Gastrocnemius medialis (tissue), 4 donors: ENCODE data around the gene IGFALS.

Experiments
- POLR2A ChIP-seq, 2 donors: fragments of 450-650 bp; IDR thresholded peaks; one replicate each; pipeline ENCODE4 v1.6.1; 2017; ENCODE audit warnings: antibody characterized with exemption in 2 of 2, mild to moderate bottlenecking in 2 of 2, moderate library complexity in 2 of 2
- TF ChIP-seq, protein P1 (sequence below), 5 experiments: fragments of 450-650 bp in 3 of 5; fragments of 200-600 bp in 2 of 5; sonication (generic) in 2 of 5; IDR thresholded peaks in 4 of 5; conservative IDR thresholded peaks in 1 of 5; 1 replicate in 4 of 5; 2 replicates in 1 of 5; pipeline ENCODE4 v1.5.1; 2016 to 2019; ENCODE audit warnings: antibody characterized with exemption in 5 of 5, mild to moderate bottlenecking in 3 of 5, moderate library complexity in 3 of 5

- TF ChIP-seq, protein P1, sequence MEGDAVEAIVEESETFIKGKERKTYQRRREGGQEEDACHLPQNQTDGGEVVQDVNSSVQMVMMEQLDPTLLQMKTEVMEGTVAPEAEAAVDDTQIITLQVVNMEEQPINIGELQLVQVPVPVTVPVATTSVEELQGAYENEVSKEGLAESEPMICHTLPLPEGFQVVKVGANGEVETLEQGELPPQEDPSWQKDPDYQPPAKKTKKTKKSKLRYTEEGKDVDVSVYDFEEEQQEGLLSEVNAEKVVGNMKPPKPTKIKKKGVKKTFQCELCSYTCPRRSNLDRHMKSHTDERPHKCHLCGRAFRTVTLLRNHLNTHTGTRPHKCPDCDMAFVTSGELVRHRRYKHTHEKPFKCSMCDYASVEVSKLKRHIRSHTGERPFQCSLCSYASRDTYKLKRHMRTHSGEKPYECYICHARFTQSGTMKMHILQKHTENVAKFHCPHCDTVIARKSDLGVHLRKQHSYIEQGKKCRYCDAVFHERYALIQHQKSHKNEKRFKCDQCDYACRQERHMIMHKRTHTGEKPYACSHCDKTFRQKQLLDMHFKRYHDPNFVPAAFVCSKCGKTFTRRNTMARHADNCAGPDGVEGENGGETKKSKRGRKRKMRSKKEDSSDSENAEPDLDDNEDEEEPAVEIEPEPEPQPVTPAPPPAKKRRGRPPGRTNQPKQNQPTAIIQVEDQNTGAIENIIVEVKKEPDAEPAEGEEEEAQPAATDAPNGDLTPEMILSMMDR (IDR thresholded peaks at IDR 0.05 in 4 of 5, conservative IDR thresholded peaks at IDR 0.05 in 1 of 5), result no peak
- TF ChIP-seq POLR2A (IDR thresholded peaks at IDR 0.05), result no peak
Observed at GRCh38 chr16:1825381-1825863, 31.9 kb upstream of the IGFALS start.
